K562 (cell line): ENCODE results near the gene MT2A. TPM values are rescaled to one million over a fixed set of nuclear protein-coding genes. Genes with fewer than 3 reads are reported as not detected.

ENCODE experiments used
- C11orf30 ChIP-seq: fragments of 450-650 bp; IDR thresholded peaks from 2 replicates; pipeline ENCODE4 v1.6.1; 2016; ENCODE audit warnings: low read depth, mild to moderate bottlenecking
- CC2D1A ChIP-seq: fragments of 450-650 bp; IDR thresholded peaks from 2 replicates; pipeline ENCODE4 v1.6.1; 2017; ENCODE audit warnings: mild to moderate bottlenecking
- EP300 ChIP-seq: IDR thresholded peaks from 2 replicates; pipeline ENCODE4 v1.6.1; 2012; ENCODE audit warnings: low read length, improper control_type of control experiment
- ETS1 ChIP-seq: conservative IDR thresholded peaks from 2 replicates; pipeline ENCODE4 v1.6.1; 2011; ENCODE audit warnings: low read depth, mild to moderate bottlenecking, low read length; ENCODE audit not compliant: control insufficient read depth
- HMG20A ChIP-seq: fragments of 450-650 bp; formaldehyde crosslinking; conservative IDR thresholded peaks from 2 replicates; pipeline ENCODE4 v1.4.0; 2020; ENCODE audit warnings: mild to moderate bottlenecking, mixed read lengths
- ILF3 ChIP-seq: fragments of 450-650 bp; IDR thresholded peaks from 2 replicates; pipeline ENCODE4 v1.6.1; 2018; ENCODE audit warnings: antibody characterized with exemption, mild to moderate bottlenecking, moderate library complexity, borderline replicate concordance
- NFE2 ChIP-seq: IDR thresholded peaks from 2 replicates; pipeline ENCODE4 v1.6.1; 2014; ENCODE audit warnings: antibody characterized with exemption, low read depth
- PRPF4 ChIP-seq: fragments of 200-400 bp; formaldehyde crosslinking; IDR thresholded peaks from one replicate; pipeline ENCODE4 v1.6.1; 2017; ENCODE audit warnings: low read length, low read depth, mild to moderate bottlenecking; ENCODE audit not compliant: insufficient read depth, poor library complexity, severe bottlenecking
- SAP30 ChIP-seq: fragments of 200-600 bp; sonication (generic); IDR thresholded peaks from 2 replicates; pipeline ENCODE4 v1.6.1; 2012; ENCODE audit warnings: borderline replicate concordance, low read depth, mild to moderate bottlenecking, moderate library complexity, low read length, control low read depth, inconsistent platforms; ENCODE audit not compliant: insufficient read depth, poor library complexity, severe bottlenecking
- SMC3 ChIP-seq: conservative IDR thresholded peaks from 2 replicates; pipeline ENCODE4 v1.6.1; 2011; ENCODE audit warnings: low read depth, low read length, improper control_type of control experiment; ENCODE audit not compliant: insufficient read depth
- SREBF2 ChIP-seq: sonication (generic); formaldehyde crosslinking; IDR thresholded peaks from 2 replicates; pipeline ENCODE4 v1.4.0; 2020; ENCODE audit warnings: mild to moderate bottlenecking, missing genetic modification reagents
- SRF ChIP-seq, 2 experiments: fragments of 250-450, 450-650 bp in 1 of 2; sonication (Bioruptor Pico) in 1 of 2; sonication (generic) in 1 of 2; formaldehyde crosslinking; IDR thresholded peaks; 2 replicates each; pipeline versions ENCODE4 v1.5.0 to v1.5.1; 2020 to 2022; ENCODE audit warnings: mild to moderate bottlenecking in 1 of 2, missing genetic modification reagents in 1 of 2
- TCF7 ChIP-seq: sonication (generic); IDR thresholded peaks from 2 replicates; pipeline ENCODE4 v1.6.1; 2016; ENCODE audit warnings: antibody characterized with exemption, borderline replicate concordance
- ZNF274 ChIP-seq: IDR thresholded peaks from 2 replicates; pipeline ENCODE4 v1.6.1; 2011; ENCODE audit warnings: low read depth, mild to moderate bottlenecking, low read length, moderate library complexity, borderline replicate concordance
- ZNF41 ChIP-seq: fragments of 250-450 bp; sonication (Bioruptor Pico); conservative IDR thresholded peaks from 2 replicates; pipeline ENCODE4 v1.4.0; 2020; ENCODE audit warnings: mild to moderate bottlenecking
- ZNF583 ChIP-seq: fragments of 250-450 bp; sonication (Bioruptor Pico); IDR thresholded peaks from 2 replicates; pipeline ENCODE4 v1.4.0; 2020
- polyA plus RNA-seq, 8 experiments: library from polyadenylated mRNA; depleted of rRNA in 4 of 8; stranded (reverse) in 5 of 8; unstranded in 3 of 8; fragments of >200 nt; fragmentation: Nextera tagmentation in 2 of 8; fragmentation: Illumina TruSeq in 1 of 8; extraction: Ambion mirVana in 2 of 8; extraction: Trizol in 1 of 8; gene quantifications; 2 replicates each; pipeline versions ENCODE4 v1.2.1 to v1.2.3, GENCODE V29; 2011 to 2014; ENCODE audit warnings: inconsistent platforms in 1 of 8, missing spikeins in 1 of 8
- total RNA-seq, 7 experiments: library from RNA; depleted of rRNA in 6 of 7; stranded (reverse); fragments of >200 nt in 6 of 7; fragmentation: Illumina TruSeq in 2 of 7; extraction: Trizol in 2 of 7; gene quantifications; 2 replicates each; pipeline versions ENCODE4 v1.2.1 to v1.2.3, GENCODE V29; 2011 to 2021; ENCODE audit warnings: low replicate concordance in 1 of 7
- TF ChIP-seq, protein P1 (sequence below): fragments of 250-450 bp; sonication (Bioruptor Pico); IDR thresholded peaks from 2 replicates; pipeline ENCODE4 v1.4.0; 2020; ENCODE audit warnings: mild to moderate bottlenecking, moderate library complexity, borderline replicate concordance
- TF ChIP-seq, protein P2 (sequence below): sonication (generic); formaldehyde crosslinking; IDR thresholded peaks from 2 replicates; pipeline ENCODE4 v1.8.0; 2022; ENCODE audit warnings: mild to moderate bottlenecking, missing genetic modification reagents
- TF ChIP-seq, protein P3 (sequence below), 2 experiments: fragments of 450-650 bp; IDR thresholded peaks; 2 replicates each; pipeline ENCODE4 v1.6.1; 2016
- TF ChIP-seq, protein P4 (sequence below): fragments of 450-650 bp; IDR thresholded peaks from 2 replicates; pipeline ENCODE4 v1.6.1; 2017; ENCODE audit warnings: mild to moderate bottlenecking, moderate library complexity

Gene MT2A
- total and polyA plus RNA-seq, 9 of the 15 experiments (the other 6 are each of a cell fraction or from before 2014, with no cell fraction given) = 2.0 to 16.9 (median 8.5) TPM

- TF ChIP-seq, protein P1, sequence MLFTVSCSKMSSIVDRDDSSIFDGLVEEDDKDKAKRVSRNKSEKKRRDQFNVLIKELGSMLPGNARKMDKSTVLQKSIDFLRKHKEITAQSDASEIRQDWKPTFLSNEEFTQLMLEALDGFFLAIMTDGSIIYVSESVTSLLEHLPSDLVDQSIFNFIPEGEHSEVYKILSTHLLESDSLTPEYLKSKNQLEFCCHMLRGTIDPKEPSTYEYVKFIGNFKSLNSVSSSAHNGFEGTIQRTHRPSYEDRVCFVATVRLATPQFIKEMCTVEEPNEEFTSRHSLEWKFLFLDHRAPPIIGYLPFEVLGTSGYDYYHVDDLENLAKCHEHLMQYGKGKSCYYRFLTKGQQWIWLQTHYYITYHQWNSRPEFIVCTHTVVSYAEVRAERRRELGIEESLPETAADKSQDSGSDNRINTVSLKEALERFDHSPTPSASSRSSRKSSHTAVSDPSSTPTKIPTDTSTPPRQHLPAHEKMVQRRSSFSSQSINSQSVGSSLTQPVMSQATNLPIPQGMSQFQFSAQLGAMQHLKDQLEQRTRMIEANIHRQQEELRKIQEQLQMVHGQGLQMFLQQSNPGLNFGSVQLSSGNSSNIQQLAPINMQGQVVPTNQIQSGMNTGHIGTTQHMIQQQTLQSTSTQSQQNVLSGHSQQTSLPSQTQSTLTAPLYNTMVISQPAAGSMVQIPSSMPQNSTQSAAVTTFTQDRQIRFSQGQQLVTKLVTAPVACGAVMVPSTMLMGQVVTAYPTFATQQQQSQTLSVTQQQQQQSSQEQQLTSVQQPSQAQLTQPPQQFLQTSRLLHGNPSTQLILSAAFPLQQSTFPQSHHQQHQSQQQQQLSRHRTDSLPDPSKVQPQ = no peak
- TF ChIP-seq SREBF2 (no peak), ZNF583 (no peak), ILF3 (no peak), SAP30 (no peak), SMC3 (peak; percentile 87), C11orf30 (peak; percentile 29; the same call in 1 of the 2 replicates), HMG20A (CRISPR knock-in tag) (no peak), SRF (CRISPR knock-in tag; IDR thresholded peaks at IDR 0.05) (no peak), TCF7 (no peak), PRPF4 (no peak), CC2D1A (peak; percentile 65; the same call in 1 of the 2 replicates), ETS1 (no peak), NFE2 (0 out of 2 replicates have a peak, but pooled peaks have one; percentile 2), EP300 (no peak), ZNF274 (no peak), ZNF41 (CRISPR knock-in tag) (no peak)
- TF ChIP-seq, protein P2, sequence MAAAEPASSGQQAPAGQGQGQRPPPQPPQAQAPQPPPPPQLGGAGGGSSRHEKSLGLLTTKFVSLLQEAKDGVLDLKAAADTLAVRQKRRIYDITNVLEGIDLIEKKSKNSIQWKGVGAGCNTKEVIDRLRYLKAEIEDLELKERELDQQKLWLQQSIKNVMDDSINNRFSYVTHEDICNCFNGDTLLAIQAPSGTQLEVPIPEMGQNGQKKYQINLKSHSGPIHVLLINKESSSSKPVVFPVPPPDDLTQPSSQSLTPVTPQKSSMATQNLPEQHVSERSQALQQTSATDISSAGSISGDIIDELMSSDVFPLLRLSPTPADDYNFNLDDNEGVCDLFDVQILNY = no peak
- TF ChIP-seq, protein P3, sequence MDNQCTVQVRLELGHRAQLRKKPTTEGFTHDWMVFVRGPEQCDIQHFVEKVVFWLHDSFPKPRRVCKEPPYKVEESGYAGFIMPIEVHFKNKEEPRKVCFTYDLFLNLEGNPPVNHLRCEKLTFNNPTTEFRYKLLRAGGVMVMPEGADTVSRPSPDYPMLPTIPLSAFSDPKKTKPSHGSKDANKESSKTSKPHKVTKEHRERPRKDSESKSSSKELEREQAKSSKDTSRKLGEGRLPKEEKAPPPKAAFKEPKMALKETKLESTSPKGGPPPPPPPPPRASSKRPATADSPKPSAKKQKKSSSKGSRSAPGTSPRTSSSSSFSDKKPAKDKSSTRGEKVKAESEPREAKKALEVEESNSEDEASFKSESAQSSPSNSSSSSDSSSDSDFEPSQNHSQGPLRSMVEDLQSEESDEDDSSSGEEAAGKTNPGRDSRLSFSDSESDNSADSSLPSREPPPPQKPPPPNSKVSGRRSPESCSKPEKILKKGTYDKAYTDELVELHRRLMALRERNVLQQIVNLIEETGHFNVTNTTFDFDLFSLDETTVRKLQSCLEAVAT (IDR thresholded peaks at IDR 0.05) = no peak
- TF ChIP-seq, protein P4, sequence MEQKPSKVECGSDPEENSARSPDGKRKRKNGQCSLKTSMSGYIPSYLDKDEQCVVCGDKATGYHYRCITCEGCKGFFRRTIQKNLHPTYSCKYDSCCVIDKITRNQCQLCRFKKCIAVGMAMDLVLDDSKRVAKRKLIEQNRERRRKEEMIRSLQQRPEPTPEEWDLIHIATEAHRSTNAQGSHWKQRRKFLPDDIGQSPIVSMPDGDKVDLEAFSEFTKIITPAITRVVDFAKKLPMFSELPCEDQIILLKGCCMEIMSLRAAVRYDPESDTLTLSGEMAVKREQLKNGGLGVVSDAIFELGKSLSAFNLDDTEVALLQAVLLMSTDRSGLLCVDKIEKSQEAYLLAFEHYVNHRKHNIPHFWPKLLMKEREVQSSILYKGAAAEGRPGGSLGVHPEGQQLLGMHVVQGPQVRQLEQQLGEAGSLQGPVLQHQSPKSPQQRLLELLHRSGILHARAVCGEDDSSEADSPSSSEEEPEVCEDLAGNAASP = no peak
Measured at GRCh38 chr16:56576585-56577299, 31.6 kb upstream of the MT2A start (continued).
